Liver (tissue), 9 donors: ENCODE results near the gene BABAM1. TPM values are rescaled to one million over a fixed set of nuclear protein-coding genes. Genes with fewer than 3 reads are reported as not detected.

Experiments used
- DNase-seq: peaks from one replicate; pipeline ENCODE4 v3.0.0-alpha.2; 2017; ENCODE audit warnings: low spot score
- H3K27ac ChIP-seq, 2 donors: one replicate each; pipeline ENCODE4 v1.7.0; 2013; ENCODE audit warnings: inconsistent platforms in 2 of 2, low read length in 2 of 2, control low read depth in 1 of 2, low read depth in 1 of 2, mild to moderate bottlenecking in 1 of 2
- H3K27me3 ChIP-seq, 4 donors: one replicate each; pipeline versions ENCODE4 v1.6.1 to v1.7.0; 2013; ENCODE audit warnings: low read length in 3 of 4, inconsistent platforms in 1 of 4, mild to moderate bottlenecking in 1 of 4, moderate library complexity in 1 of 4; ENCODE audit not compliant: control insufficient read depth in 4 of 4, insufficient read depth in 4 of 4
- H3K36me3 ChIP-seq, 4 donors: one replicate each; pipeline versions ENCODE4 v1.6.1 to v1.7.0; 2013; ENCODE audit warnings: low read length in 3 of 4, mild to moderate bottlenecking in 3 of 4, low read depth in 1 of 4, moderate library complexity in 1 of 4; ENCODE audit not compliant: control insufficient read depth in 4 of 4, insufficient read depth in 3 of 4
- H3K4me1 ChIP-seq, 4 donors: one replicate each; pipeline versions ENCODE4 v1.6.1 to v1.7.0; 2013; ENCODE audit warnings: low read length in 3 of 4, mild to moderate bottlenecking in 3 of 4, moderate library complexity in 1 of 4; ENCODE audit not compliant: control insufficient read depth in 4 of 4, insufficient read depth in 4 of 4
- H3K4me3 ChIP-seq, 3 donors: one replicate each; pipeline versions ENCODE4 v1.6.1 to v1.7.0; 2013; ENCODE audit warnings: low read length in 3 of 3, control low read depth in 1 of 3, low read depth in 1 of 3, mild to moderate bottlenecking in 1 of 3
- H3K9ac ChIP-seq, 2 donors: one replicate each; pipeline ENCODE4 v1.7.0; 2013; ENCODE audit warnings: low read length in 2 of 2, mild to moderate bottlenecking in 2 of 2, moderate library complexity in 2 of 2, control low read depth in 1 of 2, low read depth in 1 of 2
- H3K9me3 ChIP-seq, 4 donors: one replicate each; pipeline versions ENCODE4 v1.6.1 to v1.7.0; 2013; ENCODE audit warnings: low read length in 3 of 4; ENCODE audit not compliant: control insufficient read depth in 4 of 4
- ATF3 ChIP-seq: IDR thresholded peaks from 2 replicates; pipeline ENCODE4 v1.6.1; 2016; ENCODE audit warnings: antibody characterized with exemption
- CTCF ChIP-seq: fragments of 150-350 bp; IDR thresholded peaks from 2 replicates; pipeline ENCODE4 v1.5.1; 2017; ENCODE audit warnings: improper control_type of control experiment, low read depth, low read length; ENCODE audit not compliant: missing input control
- EGR1 ChIP-seq, 2 donors: IDR thresholded peaks; 2 replicates each; pipeline ENCODE4 v1.6.1; 2016 to 2018; ENCODE audit warnings: antibody characterized with exemption in 2 of 2, low read depth in 2 of 2
- FOXA1 ChIP-seq: IDR thresholded peaks from 2 replicates; pipeline ENCODE4 v1.6.1; 2016; ENCODE audit warnings: antibody characterized with exemption
- FOXA2 ChIP-seq: IDR thresholded peaks from 2 replicates; pipeline ENCODE4 v1.6.1; 2016; ENCODE audit warnings: antibody characterized with exemption
- GABPA ChIP-seq, 2 donors: IDR thresholded peaks in 1 of 2; conservative IDR thresholded peaks in 1 of 2; 2 replicates each; pipeline ENCODE4 v1.6.1; 2016; ENCODE audit warnings: antibody characterized with exemption in 2 of 2, mild to moderate bottlenecking in 1 of 2, moderate library complexity in 1 of 2
- HNF4A ChIP-seq, 2 donors: conservative IDR thresholded peaks; 2 replicates each; pipeline ENCODE4 v1.6.1; 2016; ENCODE audit warnings: antibody characterized with exemption in 2 of 2, mild to moderate bottlenecking in 2 of 2
- HNF4G ChIP-seq: IDR thresholded peaks from 2 replicates; pipeline ENCODE4 v1.6.1; 2016; ENCODE audit warnings: antibody characterized with exemption
- JUND ChIP-seq, 2 donors: IDR thresholded peaks; 2 replicates each; pipeline ENCODE4 v1.6.1; 2016; ENCODE audit warnings: antibody characterized with exemption in 2 of 2
- MAX ChIP-seq: IDR thresholded peaks from 2 replicates; pipeline ENCODE4 v1.6.1; 2016; ENCODE audit warnings: antibody characterized with exemption
- NR2F2 ChIP-seq: IDR thresholded peaks from 2 replicates; pipeline ENCODE4 v1.6.1; 2016; ENCODE audit warnings: antibody characterized with exemption
- RAD21 ChIP-seq, 2 donors: IDR thresholded peaks; 2 replicates each; pipeline ENCODE4 v1.6.1; 2016; ENCODE audit warnings: antibody characterized with exemption in 2 of 2, mild to moderate bottlenecking in 2 of 2
- REST ChIP-seq: IDR thresholded peaks from 2 replicates; pipeline ENCODE4 v1.6.1; 2016; ENCODE audit warnings: antibody characterized with exemption, mild to moderate bottlenecking
- RXRA ChIP-seq, 2 donors: IDR thresholded peaks; 2 replicates each; pipeline ENCODE4 v1.6.1; 2017 to 2018; ENCODE audit warnings: antibody characterized with exemption in 2 of 2, mild to moderate bottlenecking in 1 of 2
- SP1 ChIP-seq: IDR thresholded peaks from 2 replicates; pipeline ENCODE4 v1.6.1; 2018; ENCODE audit warnings: antibody characterized with exemption, mild to moderate bottlenecking
- TAF1 ChIP-seq: conservative IDR thresholded peaks from 2 replicates; pipeline ENCODE4 v1.6.1; 2016; ENCODE audit warnings: antibody characterized with exemption, mild to moderate bottlenecking
- YY1 ChIP-seq: IDR thresholded peaks from 2 replicates; pipeline ENCODE4 v1.6.1; 2016; ENCODE audit warnings: antibody characterized with exemption, mild to moderate bottlenecking
- ZBTB33 ChIP-seq: IDR thresholded peaks from 2 replicates; pipeline ENCODE4 v1.6.1; 2016; ENCODE audit warnings: antibody characterized with exemption
- WGBS: extraction: QIAGEN DNeasy Blood & Tissue Kit; methylation state at CpG from one replicate; pipeline ENCODE4 v1.1.7; 2013; 5-methylcytosine and 5-hydroxymethylcytosine counted together
- polyA plus RNA-seq, 2 donors: library from polyadenylated mRNA; stranded (reverse) in 1 of 2; unstranded in 1 of 2; fragments of 200-250 nt in 1 of 2; fragments of >200 nt in 1 of 2; fragmentation: Nextera tagmentation in 1 of 2; extraction: Ambion mirVana in 1 of 2; gene quantifications; one replicate each; pipeline versions ENCODE4 v1.2.1 to v1.2.3, GENCODE V29; 2013 to 2015
- total RNA-seq, 2 donors: library from RNA; depleted of rRNA; stranded (reverse); fragments of >200 nt; gene quantifications; one replicate each; pipeline ENCODE4 v1.2.3, GENCODE V29; 2014
- donor health status: healthy.
- donor health status: healthy.
- donor health status: healthy.
- donor health status: healthy.
- donor health status: healthy.

The BABAM1 gene
- total and polyA plus RNA-seq, 4 donors = 29.3 to 47.0 (median 33.5) TPM

GRCh38 chr19:17320435-17320834, 53.2 kb downstream of the BABAM1 start:
- Histone ChIP-seq H3K9me3 (no peaks in the 10 kb centered on the region), H3K27me3 (no peaks in the 10 kb centered on the region), H3K4me1 (peaks cover 0 to 7% (median 3%) of the 10 kb centered on the region in 4 donors), H3K4me3 (no peak overlapping the region), H3K36me3 (peaks cover 15 to 34% (median 21%) of the 10 kb centered on the region in 4 donors), H3K27ac (no peak overlapping the region), H3K9ac (no peak overlapping the region)
- 87% methylated on average over 11 of the region's 11 CpGs for WGBS
- no peak for TF ChIP-seq HNF4G
- DNase-seq = no peak

- H3K9ac ChIP-seq = no peak overlapping the region
- no peak for DNase-seq
- TF ChIP-seq TAF1 (no peak), FOXA1 (no peak), RAD21 (IDR thresholded peaks at IDR 0.05) (no peak), YY1 (no peak), HNF4A (conservative IDR thresholded peaks at IDR 0.05) (no peak), REST (no peak), MAX (no peak), CTCF (no peak), RXRA (IDR thresholded peaks at IDR 0.05) (no peak), FOXA2 (no peak), JUND (IDR thresholded peaks at IDR 0.05) (no peak), EGR1 (IDR thresholded peaks at IDR 0.05; ENCODE audit: low read depth in 2 of 2) (no peak), HNF4G (no peak), ATF3 (no peak), SP1 (no peak), ZBTB33 (no peak), NR2F2 (no peak), GABPA (IDR thresholded peaks at IDR 0.05 in 1 of 2, conservative IDR thresholded peaks at IDR 0.05 in 1 of 2) (no peak)
- no peaks in the 10 kb centered on the region for H3K27me3 ChIP-seq
- no peaks in the 10 kb centered on the region for H3K9me3 ChIP-seq
- peaks cover 1 to 20% (median 14%) of the 10 kb centered on the region in 4 donors for H3K4me1 ChIP-seq
- H3K36me3 ChIP-seq = peaks cover 10 to 27% (median 15%) of the 10 kb centered on the region in 4 donors
- no peak overlapping the region for H3K4me3 ChIP-seq
- 96% methylated on average over 19 of the region's 19 CpGs for WGBS
- no peak overlapping the region for H3K27ac ChIP-seq
Observed at GRCh38 chr19:17321655-17322489, 54.6 kb downstream of the BABAM1 start.
